ENCODE results near the gene YWHAQ. TPM values are rescaled to one million over a fixed set of nuclear protein-coding genes. Genes with fewer than 3 reads are reported as not detected.

Gene YWHAQ
- total RNA-seq, 2 donors from 2014 or later = 163 to 227 TPM

GRCh38 chr2:9539531-9539930 lies 91.3 kb downstream of the YWHAQ start:
- DNase-seq (no peak), ATAC-seq (no peak)
- intact Hi-C loops (cut with DNase I, micrococcal nuclease) = no loop called here

- DNase-seq (no peak), ATAC-seq (no peak)
- intact Hi-C loops (cut with DNase I, micrococcal nuclease) = no loop called here
These were observed 92.7 kb downstream of the YWHAQ start for GRCh38 chr2:9538000-9538507.

GRCh38 chr2:9536504-9536903 lies 94.3 kb downstream of the YWHAQ start:
- ATAC-seq = no peak
- intact Hi-C loops (cut with DNase I, micrococcal nuclease) = no loop called here
- no peak for DNase-seq

GRCh38 chr2:9535177-9535576 lies 95.6 kb downstream of the YWHAQ start:
- intact Hi-C loops (cut with DNase I, micrococcal nuclease) = no loop called here
- no peak for ATAC-seq
- DNase-seq = no peak

Other genes starting within 250 kb of the YWHAQ start
- gene ITGB1BP1, start 207.5 kb downstream of the YWHAQ start, total RNA-seq = 10 to 100 TPM; 43.1 to 51.3 TPM
- 10 to 100 TPM; 17.7 to 20.0 TPM for gene CPSF3, start 207.3 kb downstream of the YWHAQ start, total RNA-seq
- 10 to 100 TPM; 44.7 to 47.5 TPM for gene IAH1, start 156.4 kb downstream of the YWHAQ start, total RNA-seq
- gene ADAM17, start 75.2 kb downstream of the YWHAQ start, total RNA-seq = 10 to 100 TPM; 21.3 to 22.0 TPM
- gene TAF1B, start 212.5 kb upstream of the YWHAQ start, total RNA-seq = 10 to 100 TPM in 1 of 2 donors, 1 to 10 TPM in 1; 9.0 to 11.9 TPM

All from left colon (tissue), 2 donors.